Ramos (cell line): Measurements from ENCODE around the gene ADORA1.

Source experiments
- in situ Hi-C: fragments of 300-500 bp; cut with MboI; formaldehyde crosslinking; loops from one replicate; pipeline ENCODE4 v1.14.3; 2022; ENCODE audit warnings: low sequenced_read_pairs; ENCODE audit not compliant: unreplicated experiment

Gene ADORA1

GRCh38 chr1:203201516-203202205, 74.1 kb downstream of the ADORA1 start:
- in situ Hi-C loops: loop anchor here (25.0 kb wide), 1 partner anchor 164 kb away; the partner anchor contains the start of gene PPFIA4

DNA sequence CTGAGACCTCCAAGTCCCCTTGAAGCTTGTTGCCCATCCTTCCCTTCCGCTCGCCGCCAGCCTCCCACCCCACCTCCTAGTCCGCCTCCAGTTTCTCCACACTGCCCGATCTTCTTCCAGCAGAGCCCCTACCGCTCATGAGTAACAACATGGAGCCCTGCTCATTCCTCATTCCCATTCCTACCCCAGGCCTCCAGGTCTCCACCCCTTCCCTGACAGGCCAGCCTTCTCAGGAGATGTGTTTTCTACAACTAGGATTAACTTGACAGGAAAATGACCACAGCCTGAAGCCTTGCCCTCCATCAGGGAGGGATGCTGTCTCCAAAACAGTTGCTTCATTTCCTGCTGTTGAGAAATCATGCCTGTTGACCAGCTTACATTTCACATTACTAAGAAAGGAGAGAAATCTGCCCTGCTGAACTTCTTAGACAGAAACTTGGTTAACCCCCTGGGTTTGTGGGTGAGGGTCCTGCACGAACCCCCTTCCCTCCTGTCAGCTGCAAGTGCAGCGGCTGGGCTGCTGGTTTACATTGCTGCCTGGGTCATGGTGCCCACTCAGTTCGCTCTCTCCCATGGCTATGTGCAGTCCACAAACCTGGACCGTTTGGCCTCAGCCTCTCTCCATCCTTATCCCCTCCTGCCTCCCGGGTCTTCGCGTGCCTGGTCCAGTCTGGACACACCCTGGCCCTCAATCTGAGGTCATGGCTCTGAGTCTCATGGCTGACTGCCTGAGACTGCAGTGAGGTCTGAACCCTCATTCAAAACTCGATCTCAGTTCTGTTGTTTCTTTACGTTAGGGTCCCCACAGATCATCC, 75.1 kb downstream of the ADORA1 start:
- in situ Hi-C loops: loop anchor here (25.0 kb wide), 1 partner anchor 165 kb away; the partner anchor contains the start of gene PPFIA4

DNA sequence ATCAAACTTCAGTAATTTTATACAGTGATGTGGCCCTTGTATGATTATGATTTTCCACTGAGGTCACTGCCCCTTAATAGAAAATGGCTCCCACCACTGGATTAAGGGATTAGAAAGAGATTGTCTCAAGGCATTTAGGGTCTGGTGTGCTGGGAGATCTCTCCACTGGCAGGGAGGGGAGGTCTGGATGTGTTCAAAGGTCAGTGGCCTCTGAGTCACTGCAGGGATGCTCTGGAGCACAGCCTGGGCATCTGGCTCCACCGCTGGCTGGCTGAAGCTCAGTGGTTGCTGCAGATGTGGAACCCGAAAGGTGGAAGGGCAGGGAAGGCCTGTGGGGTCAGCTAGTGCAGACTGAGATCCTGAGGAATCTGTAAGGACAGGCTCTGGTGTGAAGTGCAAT, 77.2 kb downstream of the ADORA1 start:
- in situ Hi-C loops: loop anchor here (25.0 kb wide), 1 partner anchor 167 kb away; the partner anchor contains the start of gene PPFIA4

DNA sequence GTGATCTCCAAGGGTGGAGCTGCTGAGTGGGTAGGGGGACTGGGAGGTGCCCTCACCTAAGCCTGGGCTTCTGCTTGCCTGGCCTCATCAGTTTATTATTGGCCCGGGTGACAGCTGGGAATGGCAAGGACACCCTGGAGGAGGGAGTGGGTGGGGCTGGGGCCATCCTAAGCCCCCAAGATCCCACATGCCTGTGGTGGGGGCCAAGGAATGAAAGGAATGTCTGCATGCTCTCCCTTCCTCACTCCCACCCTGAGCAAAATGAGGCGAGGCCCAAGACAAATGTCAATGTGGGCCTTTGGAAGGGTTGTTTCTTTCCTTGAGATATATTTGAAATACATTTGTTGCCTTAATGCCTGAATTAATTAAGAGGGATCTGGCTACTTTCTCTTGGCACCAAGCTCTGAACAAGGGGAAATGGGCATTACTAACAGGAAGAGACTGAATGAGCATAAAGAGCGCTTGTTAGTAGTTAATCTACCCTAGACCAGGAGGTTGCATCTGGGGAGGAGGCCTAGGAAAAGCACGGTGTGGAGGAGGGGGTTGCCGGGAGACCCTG, 78.7 kb downstream of the ADORA1 start:
- in situ Hi-C loops: loop anchor here (25.0 kb wide), 1 partner anchor 169 kb away; the partner anchor contains the start of gene PPFIA4

DNA sequence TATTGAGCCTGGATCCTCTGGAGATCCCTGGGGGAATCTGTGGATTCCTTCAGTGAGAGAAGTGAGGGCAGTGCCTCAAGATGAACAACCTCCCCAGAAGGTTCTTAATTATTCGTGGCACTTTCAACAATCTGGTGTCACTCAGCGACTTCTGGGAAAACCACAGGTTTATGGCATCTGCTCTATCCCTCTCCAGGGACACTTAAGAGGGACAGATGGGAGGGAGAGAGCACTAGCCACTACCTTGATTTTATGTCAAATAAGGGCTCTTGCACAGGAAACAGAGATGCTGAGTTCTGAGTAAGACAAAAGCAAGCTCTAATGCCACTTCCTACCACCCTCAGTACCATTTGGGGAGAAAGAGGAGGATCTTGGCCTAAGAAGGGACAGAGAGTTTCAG, 80.2 kb downstream of the ADORA1 start:
- in situ Hi-C loops: loop anchor here (25.0 kb wide), 1 partner anchor 170 kb away; the partner anchor contains the start of gene PPFIA4

DNA sequence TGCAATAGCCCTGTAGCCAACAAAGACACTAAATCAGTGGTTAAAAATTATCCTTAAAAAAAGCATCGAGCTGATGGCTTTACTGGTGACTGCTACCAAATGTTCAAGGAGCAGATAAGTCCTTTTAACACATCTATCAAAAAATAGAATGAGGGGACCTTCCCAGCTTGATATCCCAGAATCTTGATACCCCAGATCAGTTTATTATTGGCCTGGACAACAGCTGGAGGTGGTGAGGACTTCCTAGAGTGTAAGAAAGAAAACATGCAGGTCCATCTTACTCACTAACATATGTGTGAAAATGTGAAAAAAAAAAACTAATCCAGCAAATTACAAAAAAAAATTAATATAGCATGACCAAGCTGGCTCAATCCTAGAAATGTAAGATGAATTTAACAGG, 80.7 kb downstream of the ADORA1 start:
- in situ Hi-C loops: loop anchor here (25.0 kb wide), 1 partner anchor 171 kb away; the partner anchor contains the start of gene PPFIA4

DNA sequence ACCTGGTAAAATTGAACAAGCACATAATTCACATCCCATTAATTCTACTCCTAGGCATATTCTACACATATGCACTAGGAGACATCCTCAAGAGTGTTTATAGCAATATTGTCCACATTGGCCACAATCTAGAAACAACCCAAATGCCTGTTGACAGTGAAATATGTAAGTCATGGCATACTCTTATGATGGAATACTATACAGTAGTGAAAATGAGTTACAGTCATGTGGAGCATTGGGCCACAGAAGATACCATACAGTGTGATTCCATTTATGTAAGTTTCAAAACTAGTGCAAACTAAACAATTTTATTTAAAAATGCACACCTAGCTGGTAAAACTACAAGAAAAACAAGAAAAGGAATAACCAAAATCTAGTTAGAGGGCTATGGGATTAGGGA, 82.8 kb downstream of the ADORA1 start:
- in situ Hi-C loops: loop anchor here (25.0 kb wide), 1 partner anchor 173 kb away; the partner anchor contains the start of gene PPFIA4

DNA sequence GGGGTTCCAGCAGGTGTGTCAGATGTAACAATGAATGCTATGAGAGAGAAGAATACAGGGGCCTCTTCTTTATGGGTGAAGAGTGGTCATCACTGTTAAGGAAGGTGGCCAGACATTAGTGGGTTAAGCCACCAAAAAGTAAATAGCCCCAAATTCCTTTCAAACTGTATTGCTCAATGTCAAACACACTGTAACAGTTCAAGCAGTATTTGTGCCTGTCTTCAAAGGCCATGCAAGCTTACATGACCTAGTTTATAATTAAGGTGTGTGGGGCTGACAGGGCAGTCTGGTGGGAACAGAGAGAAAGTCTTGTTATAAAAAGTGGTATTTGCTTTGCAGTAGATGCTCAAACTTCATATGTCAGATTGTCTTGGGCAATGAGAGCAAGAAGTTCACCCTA, 83.5 kb downstream of the ADORA1 start:
- in situ Hi-C loops: loop anchor here (25.0 kb wide), 1 partner anchor 174 kb away; the partner anchor contains the start of gene PPFIA4

GRCh38 chr1:203211812-203212211, 84.3 kb downstream of the ADORA1 start:
- in situ Hi-C loops: loop anchor here (25.0 kb wide), 1 partner anchor 175 kb away; the partner anchor contains the start of gene PPFIA4

- in situ Hi-C loops: loop anchor here (25.0 kb wide), 1 partner anchor 176 kb away; the partner anchor contains the start of gene PPFIA4
These were observed 85.6 kb downstream of the ADORA1 start for GRCh38 chr1:203213126-203213525.

DNA sequence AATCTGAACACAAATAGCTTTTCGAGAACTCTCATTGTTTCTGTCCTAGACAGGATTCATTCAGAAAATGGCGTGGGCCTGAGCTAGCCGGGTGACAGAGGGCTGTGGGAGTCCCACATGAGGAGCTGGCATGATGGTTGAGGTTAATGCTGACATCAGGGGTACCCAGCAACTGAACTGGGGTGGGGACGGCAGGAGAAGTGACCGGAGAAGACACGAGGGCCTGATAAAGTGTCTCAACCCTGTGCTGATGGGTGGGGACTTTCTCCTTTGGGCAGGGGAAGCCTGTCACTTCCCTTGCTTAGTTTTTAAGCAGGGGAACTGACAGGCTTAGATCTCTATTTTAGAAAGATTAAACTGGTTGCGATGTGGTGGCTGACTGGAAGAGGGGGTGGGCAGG, 87.3 kb downstream of the ADORA1 start:
- in situ Hi-C loops: loop anchor here (25.0 kb wide), 1 partner anchor 178 kb away; the partner anchor contains the start of gene PPFIA4

DNA sequence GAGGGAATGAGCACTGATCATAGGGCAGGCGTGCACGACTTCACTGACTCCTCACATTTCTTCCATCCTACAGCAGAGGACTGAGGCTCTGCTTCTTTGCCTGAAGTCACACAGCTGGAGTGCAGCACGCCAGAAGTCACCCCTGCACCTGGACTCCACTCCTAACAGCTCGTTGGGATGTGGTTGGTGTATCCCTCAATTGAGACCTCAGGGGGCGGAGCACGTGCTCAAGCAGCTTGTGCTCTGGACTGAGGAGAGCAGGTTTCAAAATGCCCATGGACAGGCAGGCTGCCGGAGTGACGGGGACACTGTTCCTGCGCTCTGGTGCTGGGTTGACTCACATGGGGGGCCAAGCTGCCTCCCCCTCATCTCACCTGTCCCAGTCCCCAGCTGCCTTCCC, 88.0 kb downstream of the ADORA1 start:
- in situ Hi-C loops: loop anchor here (25.0 kb wide), 1 partner anchor 178 kb away; the partner anchor contains the start of gene PPFIA4

GRCh38 chr1:203216274-203217138, 89.0 kb downstream of the ADORA1 start:
- in situ Hi-C loops: loop anchor here (25.0 kb wide), 1 partner anchor 179 kb away; the partner anchor contains the start of gene PPFIA4
